IPS-18a (cell line): ENCODE results near the gene HPF1.
"Not testable (repeated sequence)": the region's sequence is repeated elsewhere in the genome, so short reads cannot be mapped to it uniquely, and the experiment has no call there.

Experiments
- H3K27ac ChIP-seq: one replicate; pipeline ENCODE4 v1.5.1; 2013; ENCODE audit warnings: low read length
- H3K27me3 ChIP-seq: one replicate; pipeline ENCODE4 v1.6.1; 2013; ENCODE audit warnings: mild to moderate bottlenecking, low read length; ENCODE audit not compliant: control insufficient read depth, insufficient read depth
- H3K36me3 ChIP-seq: one replicate; pipeline ENCODE4 v1.6.1; 2013; ENCODE audit warnings: low read depth, low read length; ENCODE audit not compliant: control insufficient read depth
- H3K4me1 ChIP-seq: one replicate; pipeline ENCODE4 v1.6.1; 2013; ENCODE audit warnings: low read depth, low read length; ENCODE audit not compliant: control insufficient read depth
- H3K4me3 ChIP-seq: one replicate; pipeline ENCODE4 v1.5.1; 2013; ENCODE audit warnings: low read length
- H3K9ac ChIP-seq: one replicate; pipeline ENCODE4 v1.6.1; 2013; ENCODE audit warnings: mild to moderate bottlenecking, low read length, moderate library complexity
- H3K9me3 ChIP-seq: one replicate; pipeline ENCODE4 v1.6.1; 2013; ENCODE audit warnings: low read depth, low read length; ENCODE audit not compliant: control insufficient read depth

Gene HPF1

DNA sequence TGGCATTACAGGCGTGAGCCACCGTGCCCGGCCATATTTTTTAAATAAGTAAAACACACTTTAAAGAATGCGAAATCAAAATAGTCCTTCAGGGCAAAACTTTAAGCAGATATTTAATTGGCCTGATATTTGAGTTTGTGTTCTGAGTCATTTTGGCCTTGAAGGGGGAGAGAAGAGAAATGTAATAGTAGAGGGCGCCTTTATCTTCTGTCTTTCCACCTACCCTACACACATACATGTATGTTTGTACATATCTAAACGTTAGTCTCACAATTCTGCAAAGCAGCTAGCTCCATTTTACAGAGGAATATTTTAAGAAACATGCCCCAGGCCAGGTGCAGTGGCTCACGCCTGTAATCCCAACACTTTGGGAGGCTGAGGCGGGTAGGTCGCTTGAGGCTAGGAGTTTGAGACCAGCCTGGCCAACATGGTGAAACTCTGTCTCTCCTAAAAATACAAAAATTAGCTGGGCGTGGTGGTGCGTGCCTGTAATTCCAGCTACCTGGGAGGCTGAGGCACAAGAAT, 13.9 kb upstream of the HPF1 start:
- H3K27me3 ChIP-seq, H3K4me3 ChIP-seq, H3K4me1 ChIP-seq, H3K9me3 ChIP-seq, H3K9ac ChIP-seq, H3K36me3 ChIP-seq, H3K27ac ChIP-seq: not testable (repeated sequence)

DNA sequence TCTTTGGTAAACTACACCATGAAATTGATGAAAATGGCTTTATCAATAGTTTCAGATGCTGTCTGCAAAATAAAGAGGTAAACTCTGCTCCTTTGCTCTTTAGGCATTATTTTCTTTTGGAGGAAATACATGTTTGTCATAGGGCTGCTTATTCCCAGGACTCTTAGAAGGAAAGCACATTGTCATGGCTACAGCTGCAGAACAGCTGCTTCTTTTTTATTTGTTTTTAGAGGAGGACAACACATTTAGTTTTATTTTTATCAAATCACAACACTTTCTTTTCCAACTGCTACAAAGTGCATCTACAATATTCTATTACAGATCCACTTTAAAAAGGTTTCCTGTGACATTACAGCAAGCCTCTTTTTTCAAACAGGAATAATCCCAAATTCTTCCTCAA, 12.7 kb upstream of the HPF1 start:
- Histone ChIP-seq H3K27ac (no peak overlapping the region), H3K27me3 (no peaks in the 10 kb centered on the region), H3K4me1 (no peaks in the 10 kb centered on the region), H3K36me3 (no peaks in the 10 kb centered on the region), H3K9ac (no peak overlapping the region), H3K4me3 (no peak overlapping the region), H3K9me3 (no peaks in the 10 kb centered on the region)

DNA sequence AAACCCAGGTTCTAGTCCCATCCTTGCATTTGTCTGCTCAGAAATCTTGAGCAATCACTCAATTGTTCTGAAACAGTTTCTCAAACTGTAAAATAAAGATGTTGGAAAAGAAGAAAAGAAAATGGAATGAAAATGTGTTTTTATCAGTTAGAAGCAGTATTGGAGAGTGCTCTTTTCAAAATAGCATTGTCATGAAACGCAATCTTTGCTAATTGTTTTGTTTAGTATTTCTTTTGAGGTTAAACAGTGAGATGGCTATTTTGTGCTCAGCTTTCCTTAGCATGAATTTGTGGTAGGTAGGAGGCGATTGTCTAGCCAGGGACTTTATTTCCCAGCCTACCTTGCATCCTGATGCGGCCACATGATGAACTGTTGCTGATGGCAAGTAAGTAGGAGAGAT, 10.6 kb upstream of the HPF1 start:
- no peaks in the 10 kb centered on the region for H3K4me1 ChIP-seq
- H3K27me3 ChIP-seq = no peaks in the 10 kb centered on the region
- no peak overlapping the region for H3K27ac ChIP-seq
- no peaks in the 10 kb centered on the region for H3K36me3 ChIP-seq
- H3K9me3 ChIP-seq = no peaks in the 10 kb centered on the region
- no peak overlapping the region for H3K4me3 ChIP-seq
- no peak overlapping the region for H3K9ac ChIP-seq

DNA sequence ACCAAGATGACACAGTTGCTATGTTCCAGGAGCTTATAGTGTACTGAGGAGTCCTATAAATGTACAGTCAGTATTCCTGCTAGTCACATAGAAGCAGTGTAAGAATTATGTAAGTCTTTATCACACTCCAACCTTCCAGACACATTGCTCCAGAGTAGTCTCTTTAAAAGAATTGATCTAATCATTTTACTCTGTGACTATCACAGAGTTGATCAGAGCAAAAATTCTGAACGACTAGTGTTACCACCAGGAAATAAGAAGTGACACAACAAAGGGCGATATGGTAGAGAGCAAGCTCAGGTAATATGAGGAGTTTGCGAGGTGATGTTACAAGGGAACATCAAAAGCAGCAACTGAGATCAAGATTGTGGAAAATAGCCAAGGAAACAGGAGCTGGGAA, 9.0 kb upstream of the HPF1 start:
- no peaks in the 10 kb centered on the region for H3K27me3 ChIP-seq
- H3K9ac ChIP-seq = no peak overlapping the region
- H3K27ac ChIP-seq = no peak overlapping the region
- H3K4me3 ChIP-seq = no peak overlapping the region
- H3K36me3 ChIP-seq = no peaks in the 10 kb centered on the region
- no peaks in the 10 kb centered on the region for H3K4me1 ChIP-seq
- no peaks in the 10 kb centered on the region for H3K9me3 ChIP-seq

DNA sequence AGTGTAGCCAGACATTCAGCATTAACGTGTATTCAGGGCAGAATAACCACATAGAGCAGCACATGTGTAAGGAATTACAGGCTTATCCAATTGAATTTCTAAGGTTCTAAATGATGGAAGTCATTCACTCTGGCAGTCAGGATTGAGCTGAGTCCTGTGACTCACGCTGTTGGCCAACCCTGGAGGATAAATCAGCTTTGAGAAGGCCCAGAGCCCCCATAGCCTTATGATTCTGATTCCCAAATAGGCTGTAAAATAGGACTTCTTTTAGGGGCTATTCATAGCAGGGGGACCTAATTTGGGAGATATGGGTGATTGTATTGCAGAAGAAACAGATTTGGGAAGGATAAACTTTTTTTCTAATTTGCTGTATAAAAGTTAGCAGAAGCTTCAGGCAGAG, 8.1 kb upstream of the HPF1 start:
- no peaks in the 10 kb centered on the region for H3K9me3 ChIP-seq
- no peaks in the 10 kb centered on the region for H3K27me3 ChIP-seq
- no peaks in the 10 kb centered on the region for H3K36me3 ChIP-seq
- H3K27ac ChIP-seq = no peak overlapping the region
- H3K4me1 ChIP-seq = no peaks in the 10 kb centered on the region
- no peak overlapping the region for H3K4me3 ChIP-seq
- no peak overlapping the region for H3K9ac ChIP-seq

DNA sequence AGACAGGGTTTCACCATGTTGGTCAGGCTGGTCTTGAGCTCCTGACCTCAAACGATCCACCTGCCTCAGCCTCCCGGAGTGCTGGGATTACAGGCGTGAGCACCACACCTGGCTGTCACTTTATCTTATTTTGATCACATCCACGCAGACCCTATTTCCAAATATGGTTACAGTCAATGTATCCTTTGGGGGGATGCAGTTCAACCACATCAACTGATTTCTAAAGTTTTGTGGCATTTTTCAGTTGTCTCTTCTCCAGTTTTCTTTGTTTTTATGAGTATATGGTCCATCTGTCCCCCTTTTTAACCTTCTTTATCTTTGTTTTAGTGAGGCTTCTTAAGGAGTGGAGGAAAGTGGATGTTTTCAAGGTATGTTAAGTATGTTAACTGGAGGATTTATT, 4.1 kb upstream of the HPF1 start:
- no peak overlapping the region for H3K4me3 ChIP-seq
- no peaks in the 10 kb centered on the region for H3K9me3 ChIP-seq
- no peak overlapping the region for H3K9ac ChIP-seq
- no peaks in the 10 kb centered on the region for H3K36me3 ChIP-seq
- no peaks in the 10 kb centered on the region for H3K27me3 ChIP-seq
- no peak overlapping the region for H3K27ac ChIP-seq
- peaks cover under 1% of the 10 kb centered on the region for H3K4me1 ChIP-seq

DNA sequence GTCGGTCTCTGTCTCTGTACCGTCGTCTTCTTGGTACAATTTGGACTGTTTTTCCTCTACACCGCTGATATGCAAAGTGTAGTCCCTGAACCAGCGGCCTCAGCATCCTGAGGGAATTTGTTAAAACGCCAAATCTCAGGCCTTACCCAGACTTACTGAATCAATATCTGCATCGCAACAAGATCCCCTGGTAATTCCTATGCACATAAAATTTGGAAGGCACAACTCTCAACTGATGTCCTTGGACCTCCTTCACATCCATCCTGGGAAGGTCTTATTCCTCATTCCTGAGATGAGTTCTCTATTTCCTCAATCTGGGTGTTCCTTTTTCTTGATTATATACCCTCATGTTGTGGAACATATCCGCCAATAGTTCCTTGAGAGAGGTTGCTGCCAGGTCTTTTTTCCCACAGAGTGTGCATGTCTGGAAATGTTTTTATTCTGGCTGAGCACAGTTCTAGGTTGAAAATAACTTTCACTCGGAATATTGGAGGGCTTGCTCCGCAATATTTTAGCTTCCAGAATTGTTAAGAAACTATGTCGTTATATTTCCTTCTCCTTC, 738 bp upstream of the HPF1 start:
- H3K36me3 ChIP-seq = no peaks in the 10 kb centered on the region
- H3K27ac ChIP-seq = no peak overlapping the region
- no peak overlapping the region for H3K4me3 ChIP-seq
- H3K9ac ChIP-seq = no peak overlapping the region
- no peaks in the 10 kb centered on the region for H3K27me3 ChIP-seq
- H3K4me1 ChIP-seq = peaks cover 9% of the 10 kb centered on the region
- H3K9me3 ChIP-seq = no peaks in the 10 kb centered on the region

DNA sequence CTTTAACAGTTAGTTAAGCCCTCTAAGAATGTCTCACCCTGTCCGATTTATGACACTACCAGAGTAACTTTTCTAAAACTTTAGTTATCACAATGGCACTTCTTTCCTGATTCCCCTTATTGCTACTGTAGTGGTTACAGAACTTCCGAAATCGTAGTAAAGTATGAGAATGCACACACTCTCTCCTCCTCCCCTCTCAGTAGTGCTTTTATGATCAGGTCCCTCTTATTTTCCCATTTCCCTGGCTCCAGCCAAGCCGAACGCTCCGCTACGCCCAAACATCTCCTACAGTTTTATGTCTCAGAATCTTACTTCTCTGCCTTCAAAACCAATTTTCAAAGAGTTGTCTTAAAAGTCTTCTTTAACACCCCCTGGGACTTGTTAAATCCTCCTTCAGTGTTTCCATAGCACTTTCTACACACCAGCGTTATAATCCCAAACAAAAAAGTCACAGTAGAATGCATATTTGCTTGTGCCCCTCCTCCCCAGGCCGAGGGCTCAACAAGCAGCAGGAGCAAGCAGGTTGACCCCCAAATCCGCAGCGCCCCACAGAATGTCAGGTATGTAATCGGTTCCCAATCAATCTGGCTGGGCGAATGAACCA, 671 bp downstream of the HPF1 start:
- no peaks in the 10 kb centered on the region for H3K9me3 ChIP-seq
- H3K9ac ChIP-seq = peak overlapping the region; percentile 85
- H3K27ac ChIP-seq = peak overlapping the region; percentile 51
- H3K4me3 ChIP-seq = peak overlapping the region; percentile 82
- peaks cover 9% of the 10 kb centered on the region for H3K4me1 ChIP-seq
- H3K27me3 ChIP-seq = no peaks in the 10 kb centered on the region
- no peaks in the 10 kb centered on the region for H3K36me3 ChIP-seq

DNA sequence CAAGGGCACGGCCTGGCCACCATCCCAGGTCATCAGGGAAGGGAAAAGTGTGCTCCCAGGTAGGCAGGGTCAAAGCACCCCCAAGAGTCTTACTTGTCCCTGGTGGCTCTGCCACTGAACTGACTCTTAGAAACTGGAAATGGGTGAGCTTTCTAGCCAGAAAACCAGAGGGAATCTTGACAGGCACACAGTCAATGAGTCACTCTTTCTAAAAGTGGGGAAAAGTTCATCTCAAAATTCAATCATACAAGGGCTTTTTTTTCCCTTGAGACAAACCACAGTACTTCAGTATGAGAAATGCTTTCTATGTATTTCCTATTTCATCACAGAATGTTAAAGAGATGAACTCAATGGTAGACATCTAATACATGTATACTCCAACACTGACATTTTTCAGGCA, 12.5 kb downstream of the HPF1 start:
- no peak overlapping the region for H3K4me3 ChIP-seq
- no peak overlapping the region for H3K9ac ChIP-seq
- H3K36me3 ChIP-seq = peaks cover 12% of the 10 kb centered on the region
- H3K27me3 ChIP-seq = no peaks in the 10 kb centered on the region
- no peaks in the 10 kb centered on the region for H3K9me3 ChIP-seq
- no peaks in the 10 kb centered on the region for H3K4me1 ChIP-seq
- H3K27ac ChIP-seq = no peak overlapping the region

DNA sequence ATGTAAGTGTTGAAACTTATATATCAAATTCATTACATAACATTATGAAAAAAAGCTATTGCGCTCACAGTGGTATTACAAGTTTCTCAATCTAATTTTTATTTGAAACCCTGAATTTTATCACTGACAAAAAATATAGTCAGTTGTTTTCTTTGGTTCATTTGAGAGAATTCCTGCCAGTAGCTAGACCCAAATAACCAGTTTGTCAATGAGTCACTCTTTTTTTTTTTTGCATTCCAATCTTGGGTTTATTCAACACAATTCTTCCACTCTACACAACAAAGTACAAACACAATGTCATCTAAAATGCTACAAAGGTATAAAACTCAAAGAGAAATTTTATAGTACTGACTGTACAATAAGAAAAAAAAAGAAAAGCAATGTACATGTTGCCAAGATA, 13.1 kb downstream of the HPF1 start:
- Histone ChIP-seq H3K36me3 (peaks cover 9% of the 10 kb centered on the region), H3K4me3 (no peak overlapping the region), H3K27ac (no peak overlapping the region), H3K9me3 (no peaks in the 10 kb centered on the region), H3K9ac (no peak overlapping the region), H3K4me1 (no peaks in the 10 kb centered on the region), H3K27me3 (no peaks in the 10 kb centered on the region)

DNA sequence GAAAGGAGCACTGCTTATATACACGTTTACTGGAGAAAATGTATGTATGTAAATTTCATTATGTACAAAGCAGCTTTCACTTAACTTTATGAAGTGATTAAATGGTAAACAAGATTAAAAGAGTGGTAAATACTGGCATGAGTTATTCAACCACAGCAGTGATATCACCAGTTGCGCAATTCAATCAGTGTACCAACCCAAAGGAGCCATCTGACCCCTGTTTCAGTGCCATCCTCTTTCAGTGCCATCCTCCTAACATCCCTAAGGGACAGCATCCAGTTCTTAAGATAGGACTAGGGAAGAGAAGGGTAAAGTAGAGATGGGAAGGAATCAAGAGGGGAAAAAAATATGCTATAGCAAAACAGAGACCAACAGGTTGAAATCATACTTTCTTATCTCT, 16.2 kb downstream of the HPF1 start:
- no peaks in the 10 kb centered on the region for H3K4me1 ChIP-seq
- H3K27me3 ChIP-seq = no peaks in the 10 kb centered on the region
- no peak overlapping the region for H3K9ac ChIP-seq

DNA sequence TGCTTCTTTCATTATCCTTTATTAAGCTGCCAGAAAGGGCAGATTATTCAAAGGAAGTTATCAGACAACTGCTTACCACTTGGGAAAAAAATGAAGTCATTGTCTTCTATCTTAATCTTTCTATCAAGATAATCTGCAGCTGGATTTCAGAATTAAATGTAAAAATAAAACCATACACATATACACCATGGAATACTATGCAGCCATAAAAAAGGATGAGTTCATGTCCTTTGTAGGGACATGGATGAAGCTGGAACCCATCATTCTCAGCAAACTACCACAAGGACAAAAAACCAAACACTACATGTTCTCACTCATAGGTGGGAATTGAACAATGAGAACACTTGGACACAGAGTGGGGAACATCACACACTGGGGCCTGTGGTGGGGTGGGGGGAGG, 19.1 kb downstream of the HPF1 start:
- H3K4me1 ChIP-seq, H3K9me3 ChIP-seq, H3K9ac ChIP-seq, H3K27ac ChIP-seq, H3K27me3 ChIP-seq, H3K36me3 ChIP-seq, H3K4me3 ChIP-seq: not testable (repeated sequence)

More for the DNA sequence above, 16.2 kb downstream of the HPF1 start:
- Histone ChIP-seq H3K36me3 (peaks cover 6% of the 10 kb centered on the region), H3K27ac (no peak overlapping the region), H3K9me3 (no peaks in the 10 kb centered on the region), H3K4me3 (no peak overlapping the region)
